ENCODE data around the gene FZR1. TPM values are rescaled to one million over a fixed set of nuclear protein-coding genes. Genes with fewer than 3 reads are reported as not detected.

The FZR1 gene
- total and polyA plus RNA-seq, 7 experiments from 2014 or later, result 7.8 to 90.7 (median 66.7) TPM

GRCh38 chr19:3474010-3474409, 32.1 kb upstream of the FZR1 start:
- Histone ChIP-seq H3K9me3 (ENCODE audit: control insufficient read depth in 2 of 3, low read length in 3 of 3) (no peaks in the 10 kb centered on the region), H3K4me1 (ENCODE audit: control insufficient read depth in 2 of 2, insufficient read depth in 2 of 2, low read length in 2 of 2) (peaks cover 0 to under 1% of the 10 kb centered on the region in 2 donors), H3K36me3 (ENCODE audit: control insufficient read depth in 2 of 3, insufficient read depth in 3 of 3, low read length in 3 of 3) (no peaks in the 10 kb centered on the region), H3K4me3 (ENCODE audit: low read length) (no peak overlapping the region), H3K27me3 (ENCODE audit: control insufficient read depth in 2 of 2, insufficient read depth in 2 of 2, low read length in 2 of 2) (no peaks in the 10 kb centered on the region), H3K27ac (ENCODE audit: low read depth, low read length) (no peak overlapping the region)
- DNase-seq, result no peak
- Mint-ChIP-seq H3K36me3 (no peaks in the 10 kb centered on the region), H3K9me3 (peaks cover 0 to 2% (median 0%) of the 10 kb centered on the region in 11 donors), H3K27ac (no peak overlapping the region), H3K4me1 (peaks cover 10 to 13% (median 12%) of the 10 kb centered on the region in 7 donors), H3K27me3 (peaks cover 0 to 6% (median 0%) of the 10 kb centered on the region in 5 donors), H3K4me3 (no peak overlapping the region)
- ATAC-seq, result no peak
- ChIA-PET CTCF (no interaction called here), POLR2A (interaction anchor here (0.7 kb wide), 1 partner anchor 321 kb away, joined by 3 read pairs; no protein-coding TSS in a partner anchor)
- intact Hi-C loops (cut with micrococcal nuclease), result no loop called here

- H3K4me3 ChIP-seq (ENCODE audit: low read length), result no peak overlapping the region
- DNase-seq, result no peak
- peaks cover 0 to 2% (median 0%) of the 10 kb centered on the region in 11 donors for H3K9me3 Mint-ChIP-seq
- ATAC-seq, result no peak
- no peak overlapping the region for H3K4me3 Mint-ChIP-seq
- H3K27me3 Mint-ChIP-seq, result peaks cover 0 to 6% (median 0%) of the 10 kb centered on the region in 5 donors
- H3K36me3 ChIP-seq (ENCODE audit: control insufficient read depth in 2 of 3, insufficient read depth in 3 of 3, low read length in 3 of 3), result no peaks in the 10 kb centered on the region
- peaks cover 10 to 18% (median 15%) of the 10 kb centered on the region in 7 donors for H3K4me1 Mint-ChIP-seq
- intact Hi-C loops (cut with micrococcal nuclease), result no loop called here
- H3K36me3 Mint-ChIP-seq, result no peaks in the 10 kb centered on the region
- H3K9me3 ChIP-seq (ENCODE audit: control insufficient read depth in 2 of 3, low read length in 3 of 3), result no peaks in the 10 kb centered on the region
- no peaks in the 10 kb centered on the region for H3K27me3 ChIP-seq (ENCODE audit: control insufficient read depth in 2 of 2, insufficient read depth in 2 of 2, low read length in 2 of 2)
- no peak overlapping the region for H3K27ac Mint-ChIP-seq
- POLR2A ChIA-PET, result no interaction called here
- CTCF ChIA-PET, result no interaction called here
- no peak overlapping the region for H3K27ac ChIP-seq (ENCODE audit: low read depth, low read length)
- peaks cover 0 to 6% of the 10 kb centered on the region in 2 donors for H3K4me1 ChIP-seq (ENCODE audit: control insufficient read depth in 2 of 2, insufficient read depth in 2 of 2, low read length in 2 of 2)
Measured at GRCh38 chr19:3474614-3475013, 31.5 kb upstream of the FZR1 start.

- Histone ChIP-seq H3K4me1 (ENCODE audit: control insufficient read depth in 2 of 2, insufficient read depth in 2 of 2, low read length in 2 of 2) (peaks cover 0 to 6% of the 10 kb centered on the region in 2 donors), H3K36me3 (ENCODE audit: control insufficient read depth in 2 of 3, insufficient read depth in 3 of 3, low read length in 3 of 3) (no peaks in the 10 kb centered on the region), H3K4me3 (ENCODE audit: low read length) (no peak overlapping the region), H3K27ac (ENCODE audit: low read depth, low read length) (no peak overlapping the region), H3K27me3 (ENCODE audit: control insufficient read depth in 2 of 2, insufficient read depth in 2 of 2, low read length in 2 of 2) (no peaks in the 10 kb centered on the region), H3K9me3 (ENCODE audit: control insufficient read depth in 2 of 3, low read length in 3 of 3) (no peaks in the 10 kb centered on the region)
- no peaks in the 10 kb centered on the region for H3K36me3 Mint-ChIP-seq
- H3K4me3 Mint-ChIP-seq, result no peak overlapping the region
- H3K27me3 Mint-ChIP-seq, result peaks cover 0 to 6% (median 0%) of the 10 kb centered on the region in 5 donors
- H3K9me3 Mint-ChIP-seq, result peaks cover 0 to 2% (median 0%) of the 10 kb centered on the region in 11 donors
- POLR2A ChIA-PET, result no interaction called here
- CTCF ChIA-PET, result no interaction called here
- ATAC-seq (no peak), DNase-seq (no peak)
- intact Hi-C loops (cut with micrococcal nuclease), result no loop called here
- no peak overlapping the region for H3K27ac Mint-ChIP-seq
- peaks cover 10 to 18% (median 15%) of the 10 kb centered on the region in 7 donors for H3K4me1 Mint-ChIP-seq
Measured at GRCh38 chr19:3475449-3475848, 30.7 kb upstream of the FZR1 start.

GRCh38 chr19:3476830-3477229, 29.3 kb upstream of the FZR1 start:
- CTCF ChIA-PET, result no interaction called here
- DNase-seq (no peak), ATAC-seq (no peak)
- intact Hi-C loops (cut with micrococcal nuclease), result no loop called here
- peak overlapping the region in 1 of 10 donors; percentile 19 for H3K4me3 Mint-ChIP-seq
- POLR2A ChIA-PET, result no interaction called here
- H3K36me3 Mint-ChIP-seq, result no peaks in the 10 kb centered on the region
- no peak overlapping the region for H3K27ac Mint-ChIP-seq
- Histone ChIP-seq H3K4me1 (ENCODE audit: control insufficient read depth in 2 of 2, insufficient read depth in 2 of 2, low read length in 2 of 2) (peaks cover 0 to 6% of the 10 kb centered on the region in 2 donors), H3K4me3 (ENCODE audit: low read length) (no peak overlapping the region), H3K9me3 (ENCODE audit: control insufficient read depth in 2 of 3, low read length in 3 of 3) (no peaks in the 10 kb centered on the region), H3K27me3 (ENCODE audit: control insufficient read depth in 2 of 2, insufficient read depth in 2 of 2, low read length in 2 of 2) (no peaks in the 10 kb centered on the region), H3K36me3 (ENCODE audit: control insufficient read depth in 2 of 3, insufficient read depth in 3 of 3, low read length in 3 of 3) (no peaks in the 10 kb centered on the region), H3K27ac (ENCODE audit: low read depth, low read length) (no peak overlapping the region)
- peaks cover 0 to 6% (median 0%) of the 10 kb centered on the region in 5 donors for H3K27me3 Mint-ChIP-seq
- peaks cover 10 to 18% (median 15%) of the 10 kb centered on the region in 7 donors for H3K4me1 Mint-ChIP-seq
- H3K9me3 Mint-ChIP-seq, result no peaks in the 10 kb centered on the region

GRCh38 chr19:3477506-3477905, 28.6 kb upstream of the FZR1 start:
- H3K4me3 Mint-ChIP-seq, result no peak overlapping the region
- CTCF ChIA-PET, result interaction anchor here (0.9 kb wide), 1 partner anchor 10 kb away, joined by 3 read pairs; no protein-coding TSS in a partner anchor

GRCh38 chr19:3477951-3478350, 28.2 kb upstream of the FZR1 start:
- no peak for ATAC-seq
- Histone ChIP-seq H3K4me1 (ENCODE audit: control insufficient read depth in 2 of 2, insufficient read depth in 2 of 2, low read length in 2 of 2) (peaks cover 0 to 6% of the 10 kb centered on the region in 2 donors), H3K36me3 (ENCODE audit: control insufficient read depth in 2 of 3, insufficient read depth in 3 of 3, low read length in 3 of 3) (no peaks in the 10 kb centered on the region), H3K9me3 (ENCODE audit: control insufficient read depth in 2 of 3, low read length in 3 of 3) (no peaks in the 10 kb centered on the region), H3K27me3 (ENCODE audit: control insufficient read depth in 2 of 2, insufficient read depth in 2 of 2, low read length in 2 of 2) (no peaks in the 10 kb centered on the region), H3K27ac (ENCODE audit: low read depth, low read length) (no peak overlapping the region), H3K4me3 (ENCODE audit: low read length) (no peak overlapping the region)
- ChIA-PET POLR2A (no interaction called here), CTCF (interaction anchor here (0.9 kb wide), 1 partner anchor 10 kb away, joined by 3 read pairs; no protein-coding TSS in a partner anchor)
- peak overlapping the region; percentile 21 to 82 (median 61) for H3K4me3 Mint-ChIP-seq
- no peaks in the 10 kb centered on the region for H3K9me3 Mint-ChIP-seq
- peaks cover 10 to 18% (median 15%) of the 10 kb centered on the region in 7 donors for H3K4me1 Mint-ChIP-seq
- peak in 1 of 9 donors; percentile 1 for DNase-seq
- no peaks in the 10 kb centered on the region for H3K36me3 Mint-ChIP-seq
- H3K27me3 Mint-ChIP-seq, result peaks cover 0 to 6% (median 0%) of the 10 kb centered on the region in 5 donors
- intact Hi-C loops (cut with micrococcal nuclease), result no loop called here
- H3K27ac Mint-ChIP-seq, result peak overlapping the region in 4 of 9 donors; percentile 1 to 82 (median 71)

More at GRCh38 chr19:3477506-3477905, 28.6 kb upstream of the FZR1 start:
- DNase-seq (no peak), ATAC-seq (no peak)
- Mint-ChIP-seq H3K27ac (no peak overlapping the region), H3K9me3 (no peaks in the 10 kb centered on the region), H3K4me1 (peaks cover 10 to 18% (median 15%) of the 10 kb centered on the region in 7 donors), H3K27me3 (peaks cover 0 to 6% (median 0%) of the 10 kb centered on the region in 5 donors), H3K36me3 (no peaks in the 10 kb centered on the region)
- intact Hi-C loops (cut with micrococcal nuclease), result no loop called here
- POLR2A ChIA-PET, result no interaction called here
- Histone ChIP-seq H3K27me3 (ENCODE audit: control insufficient read depth in 2 of 2, insufficient read depth in 2 of 2, low read length in 2 of 2) (no peaks in the 10 kb centered on the region), H3K27ac (ENCODE audit: low read depth, low read length) (no peak overlapping the region), H3K36me3 (ENCODE audit: control insufficient read depth in 2 of 3, insufficient read depth in 3 of 3, low read length in 3 of 3) (no peaks in the 10 kb centered on the region), H3K9me3 (ENCODE audit: control insufficient read depth in 2 of 3, low read length in 3 of 3) (no peaks in the 10 kb centered on the region), H3K4me3 (ENCODE audit: low read length) (no peak overlapping the region), H3K4me1 (ENCODE audit: control insufficient read depth in 2 of 2, insufficient read depth in 2 of 2, low read length in 2 of 2) (peaks cover 0 to 6% of the 10 kb centered on the region in 2 donors)
